HL-60 (cell line): ENCODE data around the gene POLN.

ENCODE experiments used
- DNase-seq, 2 experiments: peaks; one replicate each; pipeline ENCODE4 v3.0.0-alpha.2; 2010 to 2020; ENCODE audit warnings: low read depth in 1 of 2, low spot score in 1 of 2
- H3K27ac ChIP-seq: fragments of 250-450 bp; sonication (Bioruptor Pico); replicated peaks from 2 replicates; pipeline ENCODE4 v1.5.1; 2020; ENCODE audit warnings: mild to moderate bottlenecking, moderate library complexity
- H3K27me3 ChIP-seq: fragments of 250-450 bp; sonication (Bioruptor Pico); 2 replicates; pipeline ENCODE4 v1.5.1; 2021; ENCODE audit warnings: mild to moderate bottlenecking, moderate library complexity; ENCODE audit not compliant: insufficient read depth, poor library complexity, severe bottlenecking
- H3K4me3 ChIP-seq: replicated peaks from 2 replicates; pipeline ENCODE4 v1.5.1; 2011; ENCODE audit warnings: mild to moderate bottlenecking, control low read depth, low read length; ENCODE audit not compliant: insufficient read depth
- CTCF ChIP-seq: IDR thresholded peaks from one replicate; pipeline ENCODE4 v1.5.1; 2011; ENCODE audit warnings: low read length, control low read depth, inconsistent platforms; ENCODE audit not compliant: insufficient read depth
- GABPA ChIP-seq: IDR thresholded peaks from 2 replicates; pipeline ENCODE4 v1.6.1; 2012; ENCODE audit warnings: low read depth
- POLR2AphosphoS5 ChIP-seq: IDR thresholded peaks from 2 replicates; pipeline ENCODE4 v1.6.1; 2012; ENCODE audit warnings: low read depth
- REST ChIP-seq: IDR thresholded peaks from 2 replicates; pipeline ENCODE4 v1.6.1; 2012; ENCODE audit warnings: low read depth; ENCODE audit not compliant: insufficient replicate concordance
- SPI1 ChIP-seq: IDR thresholded peaks from 2 replicates; pipeline ENCODE4 v1.6.1; 2012; ENCODE audit warnings: low read depth, mild to moderate bottlenecking, borderline replicate concordance

POLN gene

GRCh38 chr4:2247128-2248043, 5.5 kb upstream of the POLN start:
- H3K27ac ChIP-seq = no peak overlapping the region
- DNase-seq = no peak
- no peak overlapping the region for H3K4me3 ChIP-seq
- TF ChIP-seq GABPA (no peak), REST (no peak), POLR2AphosphoS5 (no peak), CTCF (no peak), SPI1 (no peak)
- no peaks in the 10 kb centered on the region for H3K27me3 ChIP-seq

- no peaks in the 10 kb centered on the region for H3K27me3 ChIP-seq
- no peak for DNase-seq
- no peak overlapping the region for H3K27ac ChIP-seq
- TF ChIP-seq CTCF (no peak), REST (no peak), POLR2AphosphoS5 (no peak), GABPA (no peak), SPI1 (no peak)
- no peak overlapping the region for H3K4me3 ChIP-seq
Measured at GRCh38 chr4:2246384-2247127, 4.6 kb upstream of the POLN start.

- DNase-seq = no peak
Measured at GRCh38 chr4:2245787-2246275, 3.9 kb upstream of the POLN start.

More at GRCh38 chr4:2245787-2246275, 3.9 kb upstream of the POLN start:
- Histone ChIP-seq H3K4me3 (no peak overlapping the region), H3K27me3 (no peaks in the 10 kb centered on the region), H3K27ac (no peak overlapping the region)
- TF ChIP-seq CTCF (no peak), SPI1 (no peak), REST (no peak), GABPA (no peak)
